HG02870 (cell line): ENCODE measurements around the gene TNPO1.
"Not testable (repeated sequence)": the region's sequence is repeated elsewhere in the genome, so short reads cannot be mapped to it uniquely, and the experiment has no call there.

ENCODE experiments used
- ATAC-seq: cut with Tn5 transposase; IDR thresholded peaks from one replicate; pipeline ENCODE4 v1.9.1; 2021; ENCODE audit warnings: mild to moderate bottlenecking, moderate library complexity; ENCODE audit not compliant: unreplicated experiment

The TNPO1 gene

DNA sequence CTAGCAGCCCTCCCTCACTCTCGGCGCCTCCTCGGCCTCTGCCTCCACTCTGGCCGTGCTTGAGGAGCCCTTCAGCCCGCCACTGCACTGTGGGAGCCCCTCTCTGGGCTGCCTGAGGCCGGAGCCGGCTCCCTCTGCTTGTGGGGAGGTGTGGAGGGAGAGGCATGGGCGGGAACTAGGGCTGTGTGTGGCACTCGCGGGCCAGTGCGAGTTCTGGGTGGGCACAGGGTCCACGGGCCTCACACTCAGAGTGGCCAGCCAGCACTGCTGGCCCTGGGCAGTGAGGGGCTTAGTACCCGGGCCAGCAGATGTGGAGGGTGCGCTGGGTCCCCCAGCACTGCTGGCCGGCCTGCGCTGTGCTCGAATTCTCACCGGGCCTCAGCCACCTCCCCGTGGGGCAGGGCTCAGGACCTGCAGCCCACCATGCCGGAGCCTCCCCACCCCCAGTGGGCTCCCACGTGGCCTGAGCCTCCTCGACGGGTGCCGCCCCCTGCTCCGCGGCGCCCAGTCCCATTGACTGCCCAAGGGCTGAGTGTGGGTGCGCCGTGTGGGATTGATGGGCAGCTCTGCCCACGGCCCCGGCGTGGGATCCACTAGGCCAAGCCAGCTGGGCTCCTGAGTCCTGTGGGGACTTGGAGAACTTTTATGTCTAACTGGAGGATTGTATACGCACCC, 109.0 kb downstream of the TNPO1 start:
- ATAC-seq: no peak

DNA sequence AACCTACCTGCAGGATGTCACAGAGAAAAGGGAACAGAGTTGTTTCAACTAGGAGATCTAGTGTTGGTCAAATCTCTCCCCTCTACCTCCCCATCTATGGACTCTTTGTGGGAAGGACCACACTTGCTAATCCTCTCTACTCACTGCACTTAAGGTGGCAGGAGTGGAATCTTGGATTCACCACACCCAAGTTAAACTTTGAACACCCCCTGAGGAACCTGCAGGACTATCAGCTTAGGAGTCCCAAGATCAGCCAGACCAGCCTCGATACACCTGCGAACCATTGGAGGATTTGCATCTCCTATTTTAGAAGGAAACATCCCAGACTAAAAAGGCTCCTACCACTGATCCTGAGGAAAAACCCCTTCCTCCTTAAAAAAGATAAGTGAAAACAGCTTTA, 116.2 kb downstream of the TNPO1 start:
- not testable (repeated sequence) for ATAC-seq

DNA sequence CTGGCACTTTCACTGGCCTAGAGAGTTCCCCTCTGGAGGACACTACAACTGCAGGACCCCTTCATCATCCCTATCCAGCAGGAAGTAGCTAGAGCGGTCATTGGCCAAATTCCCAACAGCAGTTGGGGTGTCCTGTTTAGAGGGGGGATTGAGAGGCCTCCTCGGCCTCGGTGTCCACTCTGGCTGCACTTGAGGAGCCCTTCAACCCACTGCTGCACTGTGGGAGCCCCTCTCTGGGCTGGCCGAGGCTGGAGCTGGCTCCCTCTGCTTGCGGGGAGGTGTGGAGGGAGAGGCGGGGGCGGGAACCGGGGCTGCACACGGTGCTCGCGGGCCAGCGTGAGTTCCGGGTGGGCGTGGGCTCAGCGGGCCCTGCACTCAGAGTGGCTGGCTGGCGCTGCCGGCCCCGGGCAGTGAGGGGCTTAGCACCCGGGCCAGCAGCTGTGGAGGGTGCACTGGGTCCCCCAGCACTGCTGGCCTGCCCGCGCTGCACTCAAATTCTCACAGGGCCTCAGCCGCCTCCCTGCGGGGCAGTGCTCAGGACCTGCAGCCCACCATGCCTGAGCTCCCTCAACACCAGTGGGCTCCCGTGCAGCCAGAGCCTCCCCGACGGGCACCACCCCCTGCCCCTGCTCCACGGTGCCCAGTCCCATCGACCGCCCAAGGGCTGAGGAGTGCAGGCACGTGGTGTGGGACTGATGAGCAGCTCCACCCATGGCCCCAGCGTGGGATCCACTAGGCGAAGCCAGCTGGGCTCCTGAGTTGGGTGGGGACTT, 118.7 kb downstream of the TNPO1 start:
- not testable (repeated sequence) for ATAC-seq

DNA sequence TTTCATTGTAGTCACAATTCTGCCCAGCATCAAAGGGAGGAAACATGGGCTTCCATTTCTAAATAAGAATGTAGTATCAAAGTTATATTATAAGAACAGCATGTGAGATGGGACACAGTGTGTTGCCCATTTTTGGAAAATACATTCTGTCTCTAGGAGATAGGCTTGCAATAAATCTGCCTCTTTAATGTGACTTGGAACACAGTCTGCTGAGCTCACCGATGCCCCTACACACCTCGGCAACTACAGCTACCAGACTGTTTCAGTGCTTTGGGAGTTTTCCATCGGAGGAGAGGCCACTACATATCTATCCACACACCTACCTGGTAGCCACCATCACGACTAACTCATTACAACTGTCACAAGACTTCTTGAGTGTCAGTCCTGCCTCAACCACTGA, 120.4 kb downstream of the TNPO1 start:
- no peak for ATAC-seq

DNA sequence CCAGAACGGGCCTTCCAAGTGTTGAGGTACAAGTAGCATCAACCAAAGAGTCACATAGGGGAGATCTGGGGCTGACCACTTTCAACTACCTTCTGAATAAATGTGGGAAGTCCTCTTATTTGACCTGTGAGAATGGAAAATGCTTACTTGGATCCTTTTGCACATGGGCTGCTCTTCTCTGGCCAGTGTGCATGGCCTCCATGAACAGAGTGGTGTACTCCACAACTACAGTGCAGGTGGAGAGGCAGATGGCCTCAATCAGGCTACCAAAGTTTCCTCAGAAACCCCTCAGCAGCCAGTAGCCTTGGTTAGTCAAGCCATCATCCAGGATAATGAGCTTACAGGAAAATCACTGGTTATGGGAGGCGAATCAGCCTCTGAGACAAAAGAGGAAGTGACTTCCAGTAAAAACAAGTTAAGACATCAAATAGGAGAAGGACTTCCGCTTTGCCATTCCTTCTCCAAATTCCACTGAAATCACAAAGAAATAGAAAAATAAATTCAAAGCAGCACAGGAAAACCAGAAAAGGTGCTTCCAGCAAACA, 121.1 kb downstream of the TNPO1 start:
- no peak for ATAC-seq

DNA sequence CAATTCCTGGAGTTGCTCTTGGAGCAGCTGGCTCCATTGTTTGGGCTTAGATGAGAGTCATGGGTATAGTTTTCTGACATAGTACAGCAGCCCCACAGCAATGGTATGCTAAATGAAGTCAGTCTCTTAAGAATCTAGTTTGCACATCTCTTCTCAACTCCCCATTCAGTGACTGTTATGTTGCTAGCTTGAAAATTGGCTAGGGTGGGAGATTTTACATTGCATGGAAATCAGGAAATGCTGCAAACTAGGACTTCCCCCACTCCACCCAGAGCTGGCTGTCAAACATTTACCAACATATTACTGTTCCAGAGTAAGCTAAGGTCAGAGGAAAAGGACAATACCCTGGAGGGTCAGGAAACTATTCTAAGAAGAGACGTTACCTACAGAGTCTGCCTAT, 121.7 kb downstream of the TNPO1 start:
- no peak for ATAC-seq

DNA sequence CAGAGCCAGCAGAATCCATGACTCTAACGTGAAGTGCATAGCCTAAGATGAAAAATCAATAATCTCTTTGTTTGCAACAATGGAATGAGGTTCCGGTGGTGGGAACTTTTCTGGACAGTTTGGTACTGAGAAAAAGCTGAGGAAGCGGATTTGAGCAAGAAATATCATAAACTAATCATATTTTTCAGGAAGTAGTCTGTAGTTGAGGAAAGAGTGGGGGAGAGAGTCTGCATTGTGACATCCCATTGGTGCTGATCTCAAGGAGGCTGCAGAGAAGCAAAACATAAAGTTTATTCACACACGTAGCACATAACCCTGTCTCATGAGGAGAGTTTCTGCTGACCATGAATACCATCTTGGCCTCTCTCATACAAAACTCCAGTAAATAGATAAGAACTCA, 123.6 kb downstream of the TNPO1 start:
- no peak for ATAC-seq

DNA sequence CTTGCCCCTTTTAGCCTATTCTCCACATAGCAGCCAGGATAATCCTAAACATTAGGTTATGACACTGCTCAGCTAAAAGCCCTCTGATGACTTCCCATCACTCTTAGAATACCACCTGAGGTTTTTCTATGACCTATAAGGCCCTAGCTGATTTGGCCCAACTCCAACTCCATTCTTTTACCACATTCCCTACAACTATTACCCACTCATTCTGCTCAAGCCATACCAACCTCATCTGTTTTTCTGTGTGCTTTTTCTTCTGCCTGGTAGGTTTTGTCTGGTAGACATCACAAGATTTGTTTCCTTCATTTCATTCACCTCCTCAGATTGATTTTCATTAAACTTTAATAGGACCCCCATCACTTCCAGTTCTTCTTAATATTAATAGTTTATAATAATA, 126.8 kb downstream of the TNPO1 start:
- no peak for ATAC-seq

DNA sequence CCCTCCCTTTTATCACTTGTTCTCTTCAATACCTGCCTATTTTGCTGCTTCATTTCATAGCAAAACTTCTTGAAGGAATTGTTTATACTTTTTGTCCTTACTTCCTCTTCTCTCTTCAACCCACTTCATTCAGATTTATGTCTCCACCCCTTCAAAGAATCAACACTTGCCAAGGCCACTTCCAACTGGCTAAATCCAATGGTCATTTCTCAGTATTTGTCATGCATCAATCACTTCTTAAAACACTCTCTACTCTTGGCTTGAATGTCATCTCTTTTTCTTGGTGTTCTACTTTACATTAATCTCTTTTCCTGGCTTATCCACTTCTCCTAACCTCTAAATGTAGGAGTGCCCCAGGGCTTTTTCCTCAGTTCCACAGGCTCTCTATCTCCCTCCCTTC, 131.0 kb downstream of the TNPO1 start:
- no peak for ATAC-seq

DNA sequence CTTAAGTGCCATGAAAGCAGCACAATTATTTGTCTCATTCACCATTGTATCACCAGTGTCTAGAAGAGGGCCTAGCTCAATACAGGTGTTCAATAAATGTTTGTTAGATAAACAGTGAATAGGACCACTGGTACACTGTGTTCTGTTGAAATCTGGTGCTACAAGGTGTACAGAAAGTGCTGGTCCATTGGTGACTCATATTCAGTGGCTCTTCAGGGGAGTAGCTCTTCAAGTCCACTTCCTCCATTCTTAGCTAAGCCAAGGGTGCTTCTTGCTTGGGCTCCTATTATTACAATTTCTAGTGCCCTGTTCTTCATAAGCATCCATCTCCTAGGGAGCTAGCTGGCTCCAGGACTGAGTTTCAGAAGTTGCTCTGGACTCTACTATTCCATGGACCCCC, 133.0 kb downstream of the TNPO1 start:
- no peak for ATAC-seq

DNA sequence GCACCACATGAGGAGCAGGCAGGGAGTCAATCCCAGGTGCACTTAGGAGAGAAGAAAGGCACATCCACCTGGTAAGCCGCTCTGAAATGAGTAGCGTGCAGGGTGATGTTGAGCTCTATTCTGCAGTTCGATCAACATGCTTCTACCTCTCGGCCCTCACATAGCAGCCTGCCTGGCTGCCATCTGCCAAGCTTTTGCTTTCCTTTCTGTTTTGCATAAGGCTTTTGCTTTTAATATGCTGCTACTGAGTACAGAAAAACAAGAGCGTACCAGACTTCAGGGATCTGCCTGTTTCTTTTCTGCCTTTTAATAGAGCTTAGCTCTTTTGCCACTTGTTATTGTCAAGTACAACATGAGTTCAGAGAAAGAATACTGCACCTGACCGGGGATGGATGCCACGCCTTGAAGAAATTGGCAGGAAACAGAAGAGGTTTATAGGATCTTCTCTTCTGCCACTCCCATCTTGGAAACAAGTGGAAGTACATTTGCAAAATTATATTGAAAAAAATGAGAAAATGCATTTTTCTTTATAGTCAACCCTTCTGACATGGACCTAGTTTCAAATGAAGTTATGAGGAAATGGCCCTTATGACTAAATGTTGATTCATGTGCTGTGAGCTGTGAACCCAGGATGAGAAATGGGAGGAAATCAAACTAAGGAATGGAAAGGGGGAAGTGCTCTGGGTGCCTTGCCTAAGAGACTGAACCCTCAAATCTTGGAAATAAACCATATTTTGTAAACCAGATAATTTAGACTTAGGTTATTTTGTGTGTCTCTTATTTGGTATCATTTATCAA, 135.4 kb downstream of the TNPO1 start:
- no peak for ATAC-seq

DNA sequence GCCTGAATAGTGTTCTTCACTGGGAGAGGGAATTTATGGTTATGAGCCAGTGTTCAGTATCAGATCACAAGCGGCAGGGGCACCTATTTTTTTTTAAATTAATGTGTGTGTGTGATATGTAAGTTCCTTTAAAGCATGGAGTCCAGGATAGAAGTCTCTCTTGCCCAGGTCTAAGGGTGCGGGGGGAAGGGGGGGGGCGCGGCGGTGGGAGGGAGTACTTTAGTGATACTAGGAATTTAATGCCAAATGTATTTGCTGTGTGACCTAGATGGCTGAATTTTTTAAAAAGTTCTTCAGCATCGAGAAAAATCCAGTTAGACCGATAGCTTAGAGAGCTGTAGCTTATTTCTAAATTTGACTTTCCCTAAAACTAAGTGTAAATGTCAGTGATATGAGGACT, 137.9 kb downstream of the TNPO1 start:
- no peak for ATAC-seq

DNA sequence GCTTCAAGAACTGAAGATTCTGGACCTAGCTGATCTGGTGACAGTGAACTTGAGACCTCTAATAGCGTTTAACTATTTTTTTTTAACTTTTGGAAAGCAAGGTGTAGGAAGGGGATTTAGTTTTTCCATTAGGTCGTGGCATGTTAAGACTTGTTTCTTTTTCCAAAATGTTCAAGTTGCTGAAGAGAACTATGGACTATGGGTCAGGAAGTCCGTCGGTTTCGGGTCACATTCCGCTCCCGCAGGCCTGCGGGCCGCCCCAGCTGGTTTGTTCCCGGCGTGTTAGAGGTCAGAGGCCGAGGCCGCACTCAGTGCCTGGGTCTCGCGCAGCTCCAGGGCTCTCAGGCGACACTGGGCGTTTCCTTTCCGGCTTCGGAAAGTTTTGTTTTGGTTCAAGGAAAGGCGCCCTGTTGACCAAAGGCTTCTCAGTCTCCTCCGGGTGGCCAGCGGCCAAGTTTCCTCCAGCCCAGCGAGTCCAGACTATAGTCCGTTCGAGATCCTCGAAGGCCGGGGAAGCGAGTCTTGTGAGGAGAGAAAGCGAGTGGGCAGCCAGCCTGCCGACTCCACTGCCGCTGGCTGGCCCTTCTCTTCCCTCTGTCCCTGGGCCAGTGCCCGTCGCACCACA, 138.8 kb downstream of the TNPO1 start:
- ATAC-seq: peak; percentile 32

DNA sequence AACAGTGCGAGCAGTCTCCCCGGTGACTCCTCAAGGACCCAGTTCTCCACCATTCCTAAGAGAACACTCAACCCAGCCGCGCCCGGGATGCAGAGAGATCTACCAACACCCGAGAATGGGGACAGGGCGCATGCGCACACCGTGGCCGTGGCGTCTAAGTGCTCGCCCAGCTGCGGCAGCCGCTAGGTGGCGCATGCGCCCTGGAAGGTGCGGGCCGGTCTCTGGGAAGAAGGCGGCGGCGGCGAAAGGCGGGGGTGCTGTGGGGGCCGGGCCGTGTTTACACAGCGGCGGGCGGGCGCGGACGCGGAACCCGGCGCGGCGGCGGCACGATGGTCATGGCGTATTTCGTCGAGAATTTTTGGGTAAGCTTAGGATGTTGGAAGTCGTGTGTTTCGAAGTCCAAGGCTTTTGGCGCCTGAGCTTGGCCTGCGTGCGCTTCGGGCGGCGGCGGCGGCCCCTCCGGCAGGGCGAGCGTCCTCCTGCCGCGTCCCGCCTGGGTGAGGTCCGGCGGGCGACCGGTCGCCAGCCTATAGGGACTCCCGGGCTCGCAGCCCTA, 139.4 kb downstream of the TNPO1 start, which contains the start of gene FCHO2:
TSS of gene FCHO2 (plus strand) at position 274 of the 556 bp plus-strand sequence. CDS start at position 330, 56 bp downstream.
- peak; percentile 84 for ATAC-seq

DNA sequence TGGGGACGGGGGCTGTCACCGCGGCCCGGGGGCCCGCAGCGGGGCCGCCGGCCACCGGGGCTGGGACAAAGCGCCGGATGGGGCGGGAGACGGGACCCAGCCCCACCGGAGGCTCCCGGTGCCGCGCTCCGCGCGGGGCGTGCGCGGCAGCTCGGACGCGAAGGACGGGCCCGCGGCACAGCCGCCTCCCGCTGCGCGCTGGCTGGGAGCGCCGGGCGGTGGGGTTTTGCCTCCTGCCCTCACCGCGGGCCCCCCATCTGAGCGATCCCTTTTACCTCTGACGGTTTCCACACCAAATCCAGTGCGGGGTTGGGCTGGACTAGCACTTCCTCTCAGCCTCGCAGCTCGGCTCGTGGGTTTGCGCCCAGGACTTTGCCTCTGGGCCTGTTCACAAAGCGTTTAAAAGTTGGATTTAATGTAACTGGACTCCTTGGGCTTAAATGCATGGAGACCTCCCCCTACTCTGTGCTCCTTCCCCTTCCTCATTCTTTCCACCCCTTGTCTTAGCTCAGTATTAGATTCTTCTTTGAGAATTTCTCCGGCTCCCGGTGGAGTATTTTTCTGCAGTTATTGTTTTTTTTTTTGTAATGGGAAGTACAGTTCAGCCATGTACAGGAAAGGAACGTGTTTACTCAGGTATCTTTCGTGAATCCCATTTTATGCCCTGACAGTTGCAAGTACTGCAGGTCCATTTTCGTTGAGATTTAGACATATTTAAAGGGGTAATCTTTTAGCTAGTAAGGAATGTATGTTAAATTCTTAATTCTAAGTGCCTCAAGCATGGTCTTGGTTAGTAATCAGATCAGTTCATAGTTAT, 140.1 kb downstream of the TNPO1 start:
- peak; percentile 29 for ATAC-seq

DNA sequence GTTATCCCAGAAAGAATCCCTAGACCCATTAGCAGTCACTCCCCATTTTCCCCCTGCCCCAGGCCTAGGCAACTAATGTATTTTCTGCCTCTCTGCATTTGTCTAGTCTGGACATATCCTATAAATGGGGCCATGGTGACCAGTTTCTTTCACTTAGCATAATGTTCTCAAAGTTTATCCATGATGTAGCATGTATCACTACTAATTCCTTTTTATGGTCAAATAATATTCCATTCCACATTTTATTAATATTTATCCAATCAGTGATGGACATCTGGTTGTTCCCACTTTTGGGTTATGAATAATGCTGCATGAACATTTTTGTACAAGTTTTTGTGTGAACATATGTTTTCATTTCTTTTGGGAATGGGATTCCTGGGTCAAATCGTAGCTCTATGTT, 140.9 kb downstream of the TNPO1 start:
- ATAC-seq: no peak

DNA sequence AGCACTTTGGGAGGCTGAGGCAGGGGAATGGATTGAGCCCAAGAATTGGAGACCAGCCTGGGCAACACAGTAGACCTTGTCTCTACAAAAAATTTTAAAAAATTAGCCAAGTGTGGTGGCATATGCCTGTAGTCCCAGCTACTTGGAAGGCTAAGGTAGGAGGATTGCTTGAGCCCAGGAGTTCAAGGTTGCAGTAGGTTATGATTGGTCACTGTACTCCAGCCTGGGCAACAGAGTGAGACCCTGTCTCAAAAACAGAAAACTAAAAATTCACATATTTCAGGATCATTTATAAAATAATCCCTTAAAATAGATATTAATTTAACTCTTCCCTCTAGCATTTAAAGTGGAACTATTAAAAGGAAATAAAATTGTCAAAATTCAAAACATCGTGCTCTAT, 142.8 kb downstream of the TNPO1 start:
- ATAC-seq: no peak
